NB4 (cell line): ENCODE measurements around the gene VGLL4.

Source experiments
- CTCF ChIP-seq: IDR thresholded peaks from one replicate; pipeline ENCODE4 v1.5.1; 2012; ENCODE audit warnings: low read depth, low read length
- MYC ChIP-seq: IDR thresholded peaks from 2 replicates; pipeline ENCODE4 v1.6.1; 2011; ENCODE audit warnings: low read depth, low read length
- POLR2A ChIP-seq: IDR thresholded peaks from 2 replicates; pipeline ENCODE4 v1.6.1; 2011; ENCODE audit warnings: mild to moderate bottlenecking; ENCODE audit not compliant: insufficient read length; ENCODE audit errors: extremely low read depth

GRCh38 chr3:11570789-11571495, 72.8 kb downstream of the VGLL4 start:
- TF ChIP-seq CTCF (no peak), POLR2A (no peak), MYC (no peak)
